ENCODE results near the gene RAD51B.

GRCh38 chr14:67987606-67988005 is 168.0 kb downstream of the RAD51B start:
- no peak for TF ChIP-seq CTCF (IDR thresholded peaks at IDR 0.05)
- no peak for TF ChIP-seq POLR2A (IDR thresholded peaks at IDR 0.05)
- TF ChIP-seq POLR2AphosphoS5 (IDR thresholded peaks at IDR 0.05), result peak in 1 of 3 donors; percentile 56
- no peak for TF ChIP-seq EP300 (IDR thresholded peaks at IDR 0.05; ENCODE audit: low read depth)
